D721Med (cell line): ENCODE data around the gene CNBP.
"Not testable (repeated sequence)": the region's sequence is repeated elsewhere in the genome, so short reads cannot be mapped to it uniquely, and the experiment has no call there.

Source experiments
- DNase-seq: peaks from one replicate; pipeline ENCODE4 v3.0.0; 2011; ENCODE audit warnings: low spot score; ENCODE audit not compliant: insufficient read length
- FAIRE-seq: peaks from 2 replicates; lab custom pipeline; 2011; peaks lifted over from hg19 to GRCh38; lab: Jason Lieb, UNC
- TF ChIP-seq, protein P1 (sequence below): IDR thresholded peaks from 2 replicates; pipeline ENCODE4 v1.5.1; 2012; ENCODE audit warnings: mild to moderate bottlenecking, control low read depth; ENCODE audit not compliant: insufficient read depth; ENCODE audit errors: missing control alignments

CNBP gene

DNA sequence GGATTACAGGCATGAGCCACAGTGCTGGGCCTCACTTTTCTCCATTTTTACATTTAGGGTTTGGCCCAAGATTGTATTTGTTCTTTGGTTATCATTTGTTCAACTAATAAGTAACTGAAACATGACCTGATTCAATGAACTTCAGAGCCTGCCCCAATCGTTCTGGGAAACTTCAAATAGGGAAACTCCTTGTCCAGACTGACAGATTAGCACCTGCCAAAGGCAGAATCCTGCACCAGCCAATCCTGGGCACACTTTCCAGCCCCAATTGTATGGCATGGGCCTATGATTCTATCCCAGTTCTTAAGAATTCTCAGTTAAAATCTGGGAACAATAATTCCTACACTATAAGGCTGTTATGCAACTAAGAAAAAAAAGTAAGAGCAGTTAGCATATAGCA lies 43.8 kb downstream of the CNBP start:
- DNase-seq (no peak), FAIRE-seq (no peak)
- TF ChIP-seq, protein P1, sequence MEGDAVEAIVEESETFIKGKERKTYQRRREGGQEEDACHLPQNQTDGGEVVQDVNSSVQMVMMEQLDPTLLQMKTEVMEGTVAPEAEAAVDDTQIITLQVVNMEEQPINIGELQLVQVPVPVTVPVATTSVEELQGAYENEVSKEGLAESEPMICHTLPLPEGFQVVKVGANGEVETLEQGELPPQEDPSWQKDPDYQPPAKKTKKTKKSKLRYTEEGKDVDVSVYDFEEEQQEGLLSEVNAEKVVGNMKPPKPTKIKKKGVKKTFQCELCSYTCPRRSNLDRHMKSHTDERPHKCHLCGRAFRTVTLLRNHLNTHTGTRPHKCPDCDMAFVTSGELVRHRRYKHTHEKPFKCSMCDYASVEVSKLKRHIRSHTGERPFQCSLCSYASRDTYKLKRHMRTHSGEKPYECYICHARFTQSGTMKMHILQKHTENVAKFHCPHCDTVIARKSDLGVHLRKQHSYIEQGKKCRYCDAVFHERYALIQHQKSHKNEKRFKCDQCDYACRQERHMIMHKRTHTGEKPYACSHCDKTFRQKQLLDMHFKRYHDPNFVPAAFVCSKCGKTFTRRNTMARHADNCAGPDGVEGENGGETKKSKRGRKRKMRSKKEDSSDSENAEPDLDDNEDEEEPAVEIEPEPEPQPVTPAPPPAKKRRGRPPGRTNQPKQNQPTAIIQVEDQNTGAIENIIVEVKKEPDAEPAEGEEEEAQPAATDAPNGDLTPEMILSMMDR: no peak

DNA sequence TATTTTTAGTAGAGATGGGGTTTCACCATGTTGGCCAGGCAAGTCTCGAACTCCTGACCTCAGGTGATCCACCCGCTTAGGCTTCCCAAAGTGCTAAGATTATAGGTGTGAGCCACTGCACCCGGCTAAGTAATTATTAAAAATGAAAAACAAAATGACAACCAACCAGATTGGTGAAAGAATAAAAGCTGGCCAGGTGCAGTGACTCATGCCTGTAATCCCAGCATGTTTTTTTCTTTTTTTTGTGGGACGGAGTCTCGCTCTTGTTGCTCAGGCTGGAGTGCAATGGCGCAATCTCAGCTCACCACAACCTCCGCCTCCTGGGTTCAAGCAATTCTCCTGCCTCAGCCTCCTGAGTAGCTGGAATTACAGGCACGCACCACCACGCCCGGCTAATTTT lies 47.4 kb downstream of the CNBP start:
- not testable (repeated sequence) for FAIRE-seq, DNase-seq

DNA sequence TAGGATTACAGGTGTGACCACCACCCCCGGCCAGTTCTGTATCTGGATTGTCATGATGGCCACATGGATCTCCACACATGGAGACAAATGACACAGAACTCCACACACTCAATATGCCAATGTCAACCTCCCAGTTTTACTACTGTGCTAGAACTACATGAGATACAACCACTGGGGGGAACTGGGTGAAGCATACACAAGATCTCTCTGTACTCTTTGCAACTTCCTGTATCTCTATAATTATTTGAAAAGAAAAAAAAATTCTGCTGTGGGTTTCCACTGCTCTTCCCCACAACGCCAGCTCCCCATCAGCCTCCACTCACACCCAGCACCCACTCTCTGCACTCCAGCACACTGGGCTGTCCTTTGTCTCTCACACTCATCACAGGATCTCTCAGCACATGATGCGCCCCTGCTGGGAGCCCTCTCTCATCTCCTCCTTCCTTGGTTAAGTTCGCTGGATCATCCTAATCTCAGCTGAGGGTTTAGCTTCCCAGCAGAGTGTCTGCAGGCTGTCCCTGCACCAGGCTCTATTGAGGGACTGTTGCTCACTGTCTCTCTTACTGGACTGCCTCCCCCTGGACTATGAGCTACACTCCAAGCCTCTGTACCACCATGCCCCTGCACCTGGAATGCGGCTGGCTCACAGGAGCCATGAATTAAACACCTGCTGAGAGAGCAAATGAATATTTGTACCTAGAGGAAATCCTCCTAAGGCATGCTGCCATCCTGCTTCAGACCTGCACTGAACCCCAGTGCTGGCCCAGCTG lies 51.4 kb downstream of the CNBP start:
- no peak for DNase-seq
- TF ChIP-seq, protein P1: no peak

DNA sequence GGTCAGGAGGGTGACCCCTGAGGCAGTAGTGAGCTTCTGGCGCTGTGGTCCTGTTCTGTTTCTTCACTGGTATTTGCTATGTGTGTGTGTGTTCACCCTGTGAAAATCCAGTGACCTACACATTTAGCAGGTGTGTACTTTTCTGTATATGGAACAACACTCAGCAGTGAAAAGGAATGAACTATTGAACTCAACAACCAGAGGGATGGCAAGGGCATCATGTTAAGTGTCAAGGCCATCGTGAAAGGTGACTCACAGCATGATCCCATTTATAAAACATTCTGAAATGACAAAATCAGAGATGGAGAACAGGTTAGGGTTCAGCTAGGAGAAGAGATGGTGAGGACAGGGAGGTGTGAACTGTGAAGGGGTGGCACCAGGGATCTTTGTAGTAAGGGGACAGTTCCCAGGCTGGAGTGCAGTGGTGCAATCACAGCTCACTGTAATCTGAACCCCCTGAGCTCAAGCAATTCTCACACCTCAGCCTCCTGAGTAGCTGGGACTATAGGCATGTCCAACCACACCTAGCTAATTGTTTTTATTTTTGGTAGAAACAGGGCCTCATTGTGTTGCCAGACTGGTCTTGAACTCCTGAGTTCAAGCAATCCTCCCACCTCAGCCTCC lies 52.1 kb downstream of the CNBP start:
- TF ChIP-seq, protein P1: no peak
- no peak for FAIRE-seq
- no peak for DNase-seq

More for the DNA sequence above, 51.4 kb downstream of the CNBP start:
- FAIRE-seq: no peak

DNA sequence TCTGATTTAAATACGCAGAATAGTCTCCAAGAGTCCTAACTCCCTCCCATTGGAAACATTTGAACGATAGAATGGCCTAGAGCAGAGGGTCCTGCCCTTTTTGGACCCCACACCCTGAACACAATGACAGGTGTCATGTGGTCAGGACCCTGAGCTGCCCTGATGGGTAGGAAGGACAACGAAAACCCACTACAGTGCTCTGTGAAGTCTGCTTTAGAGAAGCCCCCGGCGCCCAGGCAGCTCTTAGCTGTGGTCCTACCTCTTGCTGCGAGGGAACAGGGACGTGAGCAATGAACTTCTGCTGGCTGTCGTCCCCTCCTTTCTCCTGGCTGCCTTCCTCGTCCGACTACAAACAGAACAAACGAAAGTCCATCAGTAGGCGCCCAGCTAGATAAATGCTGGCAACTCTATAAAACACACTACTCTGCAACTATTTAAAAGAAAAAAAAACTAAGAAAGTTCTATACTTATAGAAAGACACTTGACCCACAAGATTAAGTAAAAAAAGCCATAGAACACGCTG lies 53.3 kb downstream of the CNBP start:
- TF ChIP-seq, protein P1: no peak
- FAIRE-seq (no peak), DNase-seq (no peak)

DNA sequence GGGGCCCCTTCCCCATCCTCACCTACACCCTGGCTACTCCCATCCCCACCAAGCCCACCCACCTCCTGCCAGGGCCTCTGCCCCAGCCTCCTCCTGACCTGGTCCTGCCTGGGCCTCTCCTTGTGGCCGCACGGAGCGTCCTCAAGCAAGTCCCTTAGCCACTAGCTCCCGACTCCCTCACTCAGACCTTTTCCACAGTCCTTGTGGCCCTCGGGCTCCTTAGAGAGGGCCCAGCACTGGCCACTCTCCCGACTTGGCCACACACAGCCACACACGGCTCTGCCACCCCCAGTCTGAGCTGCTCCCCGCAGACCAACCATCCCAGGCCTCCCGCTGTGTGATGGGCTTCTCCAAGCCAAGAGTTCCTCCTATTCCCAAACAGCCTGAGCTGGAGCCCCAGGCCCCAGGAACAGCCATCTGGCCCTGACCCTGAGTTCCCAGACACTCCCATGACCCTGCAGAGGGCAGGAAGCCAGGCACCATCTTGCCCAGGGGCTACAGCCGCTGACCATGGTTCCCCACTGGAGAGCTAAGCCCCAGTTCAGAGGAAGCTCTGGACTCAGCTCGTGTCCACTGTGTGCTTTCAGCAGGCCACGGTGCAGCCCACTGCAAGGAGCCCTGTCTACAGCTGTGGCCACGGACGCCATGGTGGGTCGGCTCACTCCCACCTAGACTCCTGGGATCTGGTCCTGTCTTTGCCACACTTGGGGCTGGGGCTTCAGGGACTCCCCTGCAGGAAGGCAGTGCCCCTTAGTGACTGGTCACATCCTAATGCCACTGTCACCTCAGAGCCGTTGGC lies 55.1 kb downstream of the CNBP start:
- DNase-seq (no peak), FAIRE-seq (no peak)
- TF ChIP-seq, protein P1: no peak

DNA sequence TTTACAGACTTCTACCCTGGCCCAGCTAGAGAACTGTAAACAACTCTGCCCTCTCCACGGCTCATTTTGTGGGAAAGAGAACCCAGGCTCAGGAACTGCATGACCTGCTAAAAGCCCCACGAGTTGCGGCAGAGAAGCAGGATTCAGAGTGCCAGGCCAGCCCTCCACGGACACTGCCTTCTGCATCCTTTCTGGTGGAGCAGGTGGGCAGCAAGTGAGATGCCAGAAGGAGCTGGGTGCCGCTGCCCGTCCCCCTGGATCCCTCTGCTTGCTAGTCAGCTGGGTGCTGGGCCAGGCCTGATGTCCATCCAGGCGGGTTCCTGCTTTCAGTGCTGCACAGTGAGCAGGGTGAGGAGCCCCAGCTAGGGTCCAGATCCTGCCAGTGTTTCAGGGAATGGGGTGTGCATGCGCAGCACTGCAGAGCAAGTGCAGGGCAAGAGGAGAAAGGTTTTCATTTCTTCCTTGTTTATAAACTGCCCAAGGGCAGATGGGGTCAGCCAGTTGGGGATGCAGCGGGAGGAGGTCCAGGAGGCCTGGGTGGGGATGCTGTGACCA lies 56.9 kb downstream of the CNBP start:
- TF ChIP-seq, protein P1: no peak
- FAIRE-seq (no peak), DNase-seq (no peak)
